ENCODE measurements around the gene TENM4.

DNA sequence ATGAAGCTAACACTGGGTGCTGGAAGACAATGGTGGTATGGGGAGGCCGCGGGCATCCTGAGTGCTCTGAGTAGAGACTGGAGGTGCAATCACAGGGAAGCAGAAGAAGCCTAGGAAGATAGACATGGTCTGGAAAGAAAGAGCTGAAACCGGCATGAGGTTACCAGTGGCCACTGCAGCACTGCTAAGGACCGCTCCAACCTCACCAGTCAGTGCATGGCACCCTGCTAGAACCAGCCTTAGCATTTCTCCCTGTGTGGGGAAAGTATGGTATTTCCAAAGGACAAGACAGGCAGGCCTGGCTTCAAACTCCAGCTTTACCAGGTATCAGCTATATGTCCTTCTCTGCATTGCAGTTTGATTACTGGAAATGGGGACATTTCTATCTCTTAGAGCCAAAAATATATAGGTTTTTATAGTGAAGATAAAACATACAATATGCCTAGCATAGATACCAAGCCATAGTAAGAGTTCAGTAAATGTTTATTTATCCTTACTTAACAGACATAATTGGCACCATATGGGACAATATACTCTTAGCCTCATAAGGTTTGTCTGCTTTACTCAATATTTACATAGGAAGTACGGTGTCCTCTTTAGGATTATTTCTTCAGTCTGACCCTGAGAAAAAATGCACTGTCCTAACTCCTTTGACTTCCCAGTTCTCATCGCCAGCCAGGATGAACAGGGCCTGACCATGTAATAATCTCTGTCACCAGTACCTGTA is 231.1 kb downstream of the TENM4 start:
- TF ChIP-seq, protein P1, sequence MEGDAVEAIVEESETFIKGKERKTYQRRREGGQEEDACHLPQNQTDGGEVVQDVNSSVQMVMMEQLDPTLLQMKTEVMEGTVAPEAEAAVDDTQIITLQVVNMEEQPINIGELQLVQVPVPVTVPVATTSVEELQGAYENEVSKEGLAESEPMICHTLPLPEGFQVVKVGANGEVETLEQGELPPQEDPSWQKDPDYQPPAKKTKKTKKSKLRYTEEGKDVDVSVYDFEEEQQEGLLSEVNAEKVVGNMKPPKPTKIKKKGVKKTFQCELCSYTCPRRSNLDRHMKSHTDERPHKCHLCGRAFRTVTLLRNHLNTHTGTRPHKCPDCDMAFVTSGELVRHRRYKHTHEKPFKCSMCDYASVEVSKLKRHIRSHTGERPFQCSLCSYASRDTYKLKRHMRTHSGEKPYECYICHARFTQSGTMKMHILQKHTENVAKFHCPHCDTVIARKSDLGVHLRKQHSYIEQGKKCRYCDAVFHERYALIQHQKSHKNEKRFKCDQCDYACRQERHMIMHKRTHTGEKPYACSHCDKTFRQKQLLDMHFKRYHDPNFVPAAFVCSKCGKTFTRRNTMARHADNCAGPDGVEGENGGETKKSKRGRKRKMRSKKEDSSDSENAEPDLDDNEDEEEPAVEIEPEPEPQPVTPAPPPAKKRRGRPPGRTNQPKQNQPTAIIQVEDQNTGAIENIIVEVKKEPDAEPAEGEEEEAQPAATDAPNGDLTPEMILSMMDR (IDR thresholded peaks at IDR 0.05), result no peak
- no peak for TF ChIP-seq POLR2A (IDR thresholded peaks at IDR 0.05)

All from Peyer's patch (tissue), 4 donors.